DMS153 treated with DMSO at 0.1 percent for 48 hours (cell line): Measurements from ENCODE around the gene SERAC1.

Source experiments
- DNase-seq: peaks from one replicate; lab custom pipeline; 2025; ENCODE audit not compliant: unreplicated experiment; lab: John Stamatoyannopoulos, UW

The SERAC1 gene

GRCh38 chr6:158124288-158124687 is 43.8 kb downstream of the SERAC1 start:
- no peak for DNase-seq

GRCh38 chr6:158122048-158122447 is 46.0 kb downstream of the SERAC1 start:
- no peak for DNase-seq

- no peak for DNase-seq
Measured at GRCh38 chr6:158121335-158121734, 46.7 kb downstream of the SERAC1 start.

GRCh38 chr6:158118886-158119285 is 49.2 kb downstream of the SERAC1 start:
- DNase-seq, result no peak

GRCh38 chr6:158115508-158115907 is 52.6 kb downstream of the SERAC1 start:
- no peak for DNase-seq

GRCh38 chr6:158115102-158115501 is 53.0 kb downstream of the SERAC1 start:
- no peak for DNase-seq

GRCh38 chr6:158113802-158114201 is 54.3 kb downstream of the SERAC1 start:
- DNase-seq, result no peak

DNA sequence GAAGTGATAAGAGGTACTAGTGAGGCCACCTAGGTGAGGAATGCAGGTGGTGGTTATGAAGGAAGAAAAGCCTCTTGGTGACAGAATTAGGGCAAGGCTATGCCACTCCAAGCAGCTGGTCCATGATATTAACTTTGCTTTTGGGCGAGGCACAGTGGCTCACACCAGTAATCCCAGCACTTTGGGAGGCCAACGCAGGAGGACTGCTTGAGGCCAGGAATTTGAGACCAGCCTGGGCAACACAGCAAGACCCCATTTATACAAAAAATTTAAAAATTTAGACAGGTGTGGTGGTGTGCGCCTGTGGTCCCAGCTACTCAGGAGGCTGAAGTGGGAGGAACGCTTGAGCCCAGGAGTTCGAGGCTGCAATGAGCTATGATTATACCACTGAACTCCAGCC is 56.1 kb downstream of the SERAC1 start:
- DNase-seq, result no peak

- DNase-seq, result no peak
Measured at GRCh38 chr6:158110986-158111385, 57.1 kb downstream of the SERAC1 start.

GRCh38 chr6:158109748-158110147 is 58.3 kb downstream of the SERAC1 start:
- DNase-seq, result no peak

- DNase-seq, result no peak
Measured at GRCh38 chr6:158104696-158105095, 63.4 kb downstream of the SERAC1 start.

DNA sequence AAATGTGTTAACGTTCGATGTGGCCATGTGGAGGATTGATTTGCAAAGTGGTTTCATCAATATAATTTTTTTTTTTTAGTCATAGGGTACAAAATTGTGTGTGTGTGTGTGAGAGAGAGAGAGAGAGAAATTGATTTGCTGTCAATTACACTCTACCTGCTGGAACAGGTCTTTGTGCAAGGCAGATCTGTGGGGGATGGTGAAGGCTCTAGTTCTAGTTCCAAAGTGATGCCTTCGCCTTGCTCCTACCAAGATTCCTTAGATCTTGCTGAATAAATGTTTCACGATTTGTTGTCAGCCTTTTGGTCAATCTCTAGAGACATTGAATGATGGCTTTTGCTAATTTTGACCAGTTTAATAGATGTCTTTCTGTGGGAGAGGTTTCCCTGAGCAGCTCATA is 64.8 kb downstream of the SERAC1 start:
- no peak for DNase-seq

DNA sequence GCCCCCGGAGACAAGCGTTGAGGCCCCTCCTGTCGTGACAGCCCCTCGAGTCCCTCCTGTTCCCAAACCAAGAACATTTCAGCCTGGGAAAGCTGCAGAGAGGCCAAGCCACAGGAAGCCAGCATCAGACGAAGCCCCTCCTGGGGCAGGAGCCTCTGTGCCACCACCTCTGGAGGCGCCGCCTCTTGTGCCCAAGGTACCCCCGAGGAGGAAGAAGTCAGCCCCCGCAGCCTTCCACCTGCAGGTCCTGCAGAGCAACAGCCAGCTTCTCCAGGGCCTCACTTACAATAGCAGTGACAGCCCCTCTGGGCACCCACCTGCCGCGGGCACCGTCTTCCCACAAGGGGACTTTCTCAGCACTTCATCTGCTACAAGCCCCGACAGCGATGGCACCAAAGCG is 72.4 kb downstream of the SERAC1 start:
- DNase-seq, result no peak

DNA sequence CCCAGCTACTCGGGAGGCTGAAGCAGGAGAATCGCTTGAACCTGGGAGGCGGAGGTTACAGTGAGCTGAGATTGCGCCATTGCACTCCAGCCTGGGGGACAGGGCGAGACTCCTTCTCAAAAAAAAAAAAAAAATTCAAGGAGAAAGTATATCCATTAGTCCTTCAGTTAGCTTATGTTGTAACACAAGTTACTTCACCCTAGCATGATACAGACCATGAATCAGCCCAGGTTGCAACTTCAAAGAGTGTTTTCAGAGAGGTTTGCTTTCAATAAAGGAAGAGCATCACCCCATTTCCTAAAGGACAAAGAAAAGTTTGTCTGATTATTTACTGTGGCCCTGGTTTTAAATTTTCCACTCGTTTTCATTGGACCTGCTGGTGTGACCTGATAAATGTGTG is 73.0 kb downstream of the SERAC1 start:
- no peak for DNase-seq

DNA sequence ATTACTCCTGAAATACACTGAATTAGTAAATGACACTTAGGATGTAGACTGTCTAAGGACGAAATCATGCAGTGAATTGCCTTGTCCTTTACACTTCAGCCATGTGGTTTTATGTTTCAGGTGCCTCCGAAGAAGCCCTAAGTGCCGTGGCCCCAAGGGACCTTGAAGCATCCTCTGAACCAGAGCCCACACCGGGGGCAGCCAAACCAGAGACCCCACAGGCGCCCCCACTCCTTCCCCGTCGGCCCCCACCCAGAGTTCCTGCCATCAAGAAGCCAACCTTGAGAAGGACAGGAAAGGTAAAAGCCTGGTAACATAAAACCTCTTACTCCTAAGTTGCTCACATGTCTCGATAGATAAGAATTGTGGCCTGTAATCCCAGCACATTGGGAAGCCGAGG is 75.3 kb downstream of the SERAC1 start:
- DNase-seq, result no peak

GRCh38 chr6:158087224-158087867 is 80.7 kb downstream of the SERAC1 start:
- DNase-seq, result no peak

DNA sequence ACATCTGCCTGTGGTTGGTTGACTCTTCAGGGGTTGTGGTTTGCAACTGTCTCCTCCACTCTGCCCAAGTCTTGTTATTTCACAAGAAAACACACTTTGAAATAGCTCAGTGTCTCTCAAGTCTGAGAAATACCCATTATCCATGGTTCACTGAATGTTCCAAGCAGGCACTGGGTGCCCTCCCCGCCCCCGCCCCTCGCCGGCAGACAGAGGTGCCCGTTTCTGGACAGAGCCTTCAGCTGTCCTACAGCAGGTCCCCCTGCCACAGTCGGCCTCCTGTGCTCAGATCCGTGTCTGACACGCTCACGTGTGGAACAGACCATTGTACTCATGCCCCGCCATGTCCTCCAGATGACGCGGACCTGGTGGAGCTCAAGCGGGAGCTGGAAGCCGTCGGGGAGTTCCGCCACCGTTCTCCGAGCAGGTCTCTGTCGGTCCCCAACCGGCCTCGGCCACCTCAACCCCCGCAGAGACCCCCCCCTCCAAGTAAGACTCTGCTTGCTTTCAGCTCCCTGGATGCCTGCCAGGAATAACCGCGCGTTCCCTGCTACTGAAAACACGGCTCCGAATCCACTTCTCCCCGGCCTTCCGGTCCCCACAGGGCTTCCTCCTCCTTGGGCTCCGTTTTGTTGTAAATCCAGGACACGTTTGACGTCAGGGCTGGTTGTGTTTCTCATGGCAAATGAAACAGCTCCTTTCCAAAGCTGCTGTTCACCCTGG is 81.4 kb downstream of the SERAC1 start:
- no peak for DNase-seq

GRCh38 chr6:158086054-158086503 is 82.0 kb downstream of the SERAC1 start:
- DNase-seq, result no peak

- no peak for DNase-seq
Measured at GRCh38 chr6:158085261-158086053, 82.6 kb downstream of the SERAC1 start.

- no peak for DNase-seq
Measured at GRCh38 chr6:158083455-158084325, 84.4 kb downstream of the SERAC1 start.

GRCh38 chr6:158081657-158081935 is 86.5 kb downstream of the SERAC1 start:
- no peak for DNase-seq
